Measurements from ENCODE around the gene TMEM52. TPM values are rescaled to one million over a fixed set of nuclear protein-coding genes. Genes with fewer than 3 reads are reported as not detected.
A peak's percentile ranks its signal among the peaks of the same experiment; 100 is the strongest.

Gene TMEM52
- total and polyA plus RNA-seq, 2 of the 13 experiments (the other 11 are each of a cell fraction or from before 2014, with no cell fraction given) = 13.2 to 18.7 TPM

DNA sequence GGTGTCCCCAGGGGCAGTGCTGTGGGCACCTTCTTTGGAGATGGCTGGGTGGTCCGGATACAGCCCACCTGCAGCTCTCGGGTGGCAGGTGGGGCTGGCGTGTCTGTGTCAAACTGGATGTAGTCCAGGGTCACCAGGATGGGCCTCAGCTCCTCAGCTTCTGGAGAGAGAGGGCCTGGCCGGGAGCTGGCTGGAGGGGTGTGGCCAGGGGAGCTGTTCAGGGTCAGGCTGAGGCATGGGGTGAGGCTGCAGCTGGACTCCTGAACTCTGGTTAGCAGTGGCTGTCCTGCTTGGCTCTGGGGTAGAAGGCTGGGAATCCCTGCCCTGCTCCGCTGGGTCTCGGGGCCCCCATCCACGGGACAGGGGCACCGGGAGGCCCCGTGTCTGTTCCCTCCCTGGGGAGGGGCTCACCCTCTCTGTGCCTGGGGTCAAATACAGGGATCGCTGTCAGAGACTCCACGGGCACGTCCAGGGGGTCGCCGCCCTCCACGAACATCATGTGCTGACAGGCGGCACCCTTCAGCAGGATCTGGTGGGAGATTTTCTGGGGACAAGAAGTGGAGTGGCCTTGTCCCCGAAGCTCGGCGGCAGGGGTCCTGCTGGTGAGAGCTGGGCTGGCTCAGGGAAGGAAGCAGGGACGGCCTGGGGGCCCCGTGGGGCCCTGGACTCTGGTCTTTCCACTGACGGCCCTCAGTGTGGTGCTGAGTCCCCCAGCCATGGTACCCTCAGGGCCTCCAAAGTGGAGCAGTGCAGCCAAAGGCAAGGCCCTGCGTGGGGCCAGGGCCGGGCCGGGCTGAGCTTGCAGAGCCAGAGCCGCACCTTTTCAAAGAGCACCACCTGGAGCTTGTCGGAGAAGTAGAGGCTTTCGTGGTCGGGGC is 4.1 kb upstream of the TMEM52 start (continued):
- TF ChIP-seq SYNCRIP (IDR thresholded peaks at IDR 0.05; ENCODE audit: insufficient read depth, low read depth, low read length) (no peak), SIX1 (CRISPR knock-in tag; IDR thresholded peaks at IDR 0.05; ENCODE audit: borderline replicate concordance) (no peak), FOXJ3 (CRISPR knock-in tag; IDR thresholded peaks at IDR 0.05; ENCODE audit: borderline replicate concordance) (peak; percentile 64; the same call in 1 of the 2 replicates), CREM (IDR thresholded peaks at IDR 0.05) (no peak), CREM (CRISPR knock-in tag; IDR thresholded peaks at IDR 0.05) (no peak), DNMT3B (CRISPR knock-in tag; conservative IDR thresholded peaks at IDR 0.05) (no peak), RFXANK (CRISPR knock-in tag; IDR thresholded peaks at IDR 0.05) (no peak), SPEN (CRISPR knock-in tag; IDR thresholded peaks at IDR 0.05; ENCODE audit: low read depth) (peak; percentile 82; the same call in 1 of the 2 replicates), RFX5 (IDR thresholded peaks at IDR 0.05; ENCODE audit: low read depth, low read length) (no peak), PHF5A (CRISPR knock-in tag; IDR thresholded peaks at IDR 0.05; ENCODE audit: low read depth, unreplicated experiment) (no peak), KLF15 (CRISPR knock-in tag; IDR thresholded peaks at IDR 0.05; ENCODE audit: borderline replicate concordance) (no peak), ZSCAN29 (CRISPR knock-in tag; conservative IDR thresholded peaks at IDR 0.05) (no peak), PCBP2 (optimal IDR thresholded peaks at IDR 0.05; ENCODE audit: low read depth, low read length, poor library complexity, severe bottlenecking) (no peak), DMAP1 (CRISPR knock-in tag; IDR thresholded peaks at IDR 0.05) (peak; percentile 58; the same call in 1 of the 2 replicates), TBX2 (CRISPR knock-in tag; IDR thresholded peaks at IDR 0.05; ENCODE audit: borderline replicate concordance) (peak; percentile 41; the same call in 1 of the 2 replicates), KAT8 (CRISPR knock-in tag; IDR thresholded peaks at IDR 0.05) (peak; percentile 32; the same call in 1 of the 2 replicates), TARDBP (CRISPR knock-in tag; IDR thresholded peaks at IDR 0.05) (peak; percentile 55; the same call in 1 of the 2 replicates)
- TF ChIP-seq, protein P1, sequence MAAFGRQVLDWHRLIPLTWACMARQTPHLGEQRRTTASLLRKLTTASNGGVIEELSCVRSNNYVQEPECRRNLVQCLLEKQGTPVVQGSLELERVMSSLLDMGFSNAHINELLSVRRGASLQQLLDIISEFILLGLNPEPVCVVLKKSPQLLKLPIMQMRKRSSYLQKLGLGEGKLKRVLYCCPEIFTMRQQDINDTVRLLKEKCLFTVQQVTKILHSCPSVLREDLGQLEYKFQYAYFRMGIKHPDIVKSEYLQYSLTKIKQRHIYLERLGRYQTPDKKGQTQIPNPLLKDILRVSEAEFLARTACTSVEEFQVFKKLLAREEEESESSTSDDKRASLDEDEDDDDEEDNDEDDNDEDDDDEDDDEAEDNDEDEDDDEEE (CRISPR knock-in tag; IDR thresholded peaks at IDR 0.05) = 0 out of 2 replicates have a peak, but pooled peaks have one; percentile 33
- TF ChIP-seq, protein P2, sequence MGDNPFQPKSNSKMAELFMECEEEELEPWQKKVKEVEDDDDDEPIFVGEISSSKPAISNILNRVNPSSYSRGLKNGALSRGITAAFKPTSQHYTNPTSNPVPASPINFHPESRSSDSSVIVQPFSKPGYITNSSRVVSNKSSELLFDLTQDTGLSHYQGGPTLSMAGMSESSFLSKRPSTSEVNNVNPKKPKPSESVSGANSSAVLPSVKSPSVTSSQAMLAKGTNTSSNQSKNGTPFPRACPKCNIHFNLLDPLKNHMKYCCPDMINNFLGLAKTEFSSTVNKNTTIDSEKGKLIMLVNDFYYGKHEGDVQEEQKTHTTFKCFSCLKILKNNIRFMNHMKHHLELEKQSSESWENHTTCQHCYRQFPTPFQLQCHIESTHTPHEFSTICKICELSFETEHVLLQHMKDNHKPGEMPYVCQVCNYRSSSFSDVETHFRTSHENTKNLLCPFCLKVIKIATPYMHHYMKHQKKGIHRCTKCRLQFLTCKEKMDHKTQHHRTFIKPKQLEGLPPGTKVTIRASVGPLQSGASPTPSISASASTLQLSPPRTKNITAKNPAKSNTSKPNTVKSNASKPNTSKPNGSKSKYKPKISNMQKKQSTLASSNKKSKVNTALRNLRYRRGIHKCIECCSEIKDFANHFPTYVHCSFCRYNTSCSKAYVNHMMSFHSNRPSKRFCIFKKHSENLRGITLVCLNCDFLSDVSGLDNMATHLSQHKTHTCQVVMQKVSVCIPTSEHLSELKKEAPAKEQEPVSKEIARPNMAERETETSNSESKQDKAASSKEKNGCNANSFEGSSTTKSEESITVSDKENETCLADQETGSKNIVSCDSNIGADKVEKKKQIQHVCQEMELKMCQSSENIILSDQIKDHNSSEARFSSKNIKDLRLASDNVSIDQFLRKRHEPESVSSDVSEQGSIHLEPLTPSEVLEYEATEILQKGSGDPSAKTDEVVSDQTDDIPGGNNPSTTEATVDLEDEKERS (CRISPR knock-in tag; IDR thresholded peaks at IDR 0.05) = 0 out of 2 replicates have a peak, but pooled peaks have one; percentile 67
- TF ChIP-seq, protein P3, sequence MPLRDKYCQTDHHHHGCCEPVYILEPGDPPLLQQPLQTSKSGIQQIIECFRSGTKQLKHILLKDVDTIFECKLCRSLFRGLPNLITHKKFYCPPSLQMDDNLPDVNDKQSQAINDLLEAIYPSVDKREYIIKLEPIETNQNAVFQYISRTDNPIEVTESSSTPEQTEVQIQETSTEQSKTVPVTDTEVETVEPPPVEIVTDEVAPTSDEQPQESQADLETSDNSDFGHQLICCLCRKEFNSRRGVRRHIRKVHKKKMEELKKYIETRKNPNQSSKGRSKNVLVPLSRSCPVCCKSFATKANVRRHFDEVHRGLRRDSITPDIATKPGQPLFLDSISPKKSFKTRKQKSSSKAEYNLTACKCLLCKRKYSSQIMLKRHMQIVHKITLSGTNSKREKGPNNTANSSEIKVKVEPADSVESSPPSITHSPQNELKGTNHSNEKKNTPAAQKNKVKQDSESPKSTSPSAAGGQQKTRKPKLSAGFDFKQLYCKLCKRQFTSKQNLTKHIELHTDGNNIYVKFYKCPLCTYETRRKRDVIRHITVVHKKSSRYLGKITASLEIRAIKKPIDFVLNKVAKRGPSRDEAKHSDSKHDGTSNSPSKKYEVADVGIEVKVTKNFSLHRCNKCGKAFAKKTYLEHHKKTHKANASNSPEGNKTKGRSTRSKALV (CRISPR knock-in tag; IDR thresholded peaks at IDR 0.05) = no peak
- TF ChIP-seq, protein P4, sequence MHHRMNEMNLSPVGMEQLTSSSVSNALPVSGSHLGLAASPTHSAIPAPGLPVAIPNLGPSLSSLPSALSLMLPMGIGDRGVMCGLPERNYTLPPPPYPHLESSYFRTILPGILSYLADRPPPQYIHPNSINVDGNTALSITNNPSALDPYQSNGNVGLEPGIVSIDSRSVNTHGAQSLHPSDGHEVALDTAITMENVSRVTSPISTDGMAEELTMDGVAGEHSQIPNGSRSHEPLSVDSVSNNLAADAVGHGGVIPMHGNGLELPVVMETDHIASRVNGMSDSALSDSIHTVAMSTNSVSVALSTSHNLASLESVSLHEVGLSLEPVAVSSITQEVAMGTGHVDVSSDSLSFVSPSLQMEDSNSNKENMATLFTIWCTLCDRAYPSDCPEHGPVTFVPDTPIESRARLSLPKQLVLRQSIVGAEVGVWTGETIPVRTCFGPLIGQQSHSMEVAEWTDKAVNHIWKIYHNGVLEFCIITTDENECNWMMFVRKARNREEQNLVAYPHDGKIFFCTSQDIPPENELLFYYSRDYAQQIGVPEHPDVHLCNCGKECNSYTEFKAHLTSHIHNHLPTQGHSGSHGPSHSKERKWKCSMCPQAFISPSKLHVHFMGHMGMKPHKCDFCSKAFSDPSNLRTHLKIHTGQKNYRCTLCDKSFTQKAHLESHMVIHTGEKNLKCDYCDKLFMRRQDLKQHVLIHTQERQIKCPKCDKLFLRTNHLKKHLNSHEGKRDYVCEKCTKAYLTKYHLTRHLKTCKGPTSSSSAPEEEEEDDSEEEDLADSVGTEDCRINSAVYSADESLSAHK (CRISPR knock-in tag; IDR thresholded peaks at IDR 0.05; ENCODE audit: borderline replicate concordance) = no peak
